Peyer's patch (tissue), 4 donors: Measurements from ENCODE around the gene LMO2.

Experiments used
- CTCF ChIP-seq, 6 experiments: fragments of 450-650 bp in 4 of 6; fragments of 200-600 bp in 2 of 6; sonication (generic) in 1 of 6; IDR thresholded peaks; one replicate each; pipeline ENCODE4 v1.5.1; 2017 to 2019; ENCODE audit warnings: antibody characterized with exemption in 6 of 6, mild to moderate bottlenecking in 3 of 6, moderate library complexity in 1 of 6
- POLR2A ChIP-seq, 2 donors: fragments of 450-650 bp; IDR thresholded peaks; one replicate each; pipeline ENCODE4 v1.5.1; 2017; ENCODE audit warnings: antibody characterized with exemption in 2 of 2, mild to moderate bottlenecking in 2 of 2, moderate library complexity in 2 of 2

- TF ChIP-seq CTCF (IDR thresholded peaks at IDR 0.05) = no peak
- TF ChIP-seq POLR2A (IDR thresholded peaks at IDR 0.05) = no peak
Observed at GRCh38 chr11:33915526-33915925, 23.6 kb upstream of the LMO2 start.
